Upper lobe of left lung (tissue), 4 donors: Measurements from ENCODE around the gene ADGRG2.

Experiments used
- CTCF ChIP-seq, 6 experiments: fragments of 450-650 bp in 4 of 6; fragments of 200-600 bp in 2 of 6; sonication (generic) in 2 of 6; IDR thresholded peaks; one replicate each; pipeline ENCODE4 v1.5.1; 2016 to 2019; ENCODE audit warnings: antibody characterized with exemption in 6 of 6
- EP300 ChIP-seq, 4 donors: sonication (generic); formaldehyde crosslinking; IDR thresholded peaks; one replicate each; pipeline ENCODE4 v1.5.1; 2017; ENCODE audit warnings: antibody characterized with exemption in 4 of 4, control low read depth in 2 of 4
- POLR2A ChIP-seq, 4 donors: fragments of 450-650 bp; IDR thresholded peaks; one replicate each; pipeline ENCODE4 v1.5.1; 2016 to 2017; ENCODE audit warnings: antibody characterized with exemption in 4 of 4, mild to moderate bottlenecking in 2 of 4

GRCh38 chrX:18985186-18985435, 137.2 kb downstream of the ADGRG2 start:
- TF ChIP-seq POLR2A (IDR thresholded peaks at IDR 0.05), result no peak
- TF ChIP-seq CTCF (IDR thresholded peaks at IDR 0.05), result no peak
- no peak for TF ChIP-seq EP300 (IDR thresholded peaks at IDR 0.05)
